ENCODE measurements around the gene PMIS2.

Gene PMIS2

GRCh38 chr19:35585848-35586247, at the start of gene PMIS2:
Gene PMIS2 (plus strand): TSS chr19:35586173. CDS start chr19:35586260, 87 bp downstream.
- peak in 1 of 2 donors; percentile 16 for DNase-seq (ENCODE audit: low read depth in 2 of 2)

DNA sequence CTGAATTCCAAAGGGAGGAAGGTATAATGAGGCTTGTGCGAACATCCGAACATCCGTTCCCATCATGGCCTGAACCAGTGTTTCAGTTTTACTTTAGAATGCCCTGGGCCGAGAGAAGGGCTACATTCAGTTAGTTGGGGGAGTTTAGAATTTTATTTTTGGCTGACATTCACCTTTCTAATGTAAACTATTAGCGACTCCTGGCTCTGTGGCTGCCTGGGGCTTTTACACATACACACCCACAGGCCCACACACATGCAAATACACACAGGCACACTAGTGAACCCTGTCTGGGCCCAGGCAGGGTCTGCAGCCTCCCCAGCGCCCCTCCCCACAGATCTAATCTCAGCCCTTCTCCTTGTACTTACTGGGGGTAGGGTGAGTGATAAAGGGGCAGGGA, 46.7 kb upstream of the PMIS2 start:
- no peak for DNase-seq (ENCODE audit: low read depth in 2 of 2)

DNA sequence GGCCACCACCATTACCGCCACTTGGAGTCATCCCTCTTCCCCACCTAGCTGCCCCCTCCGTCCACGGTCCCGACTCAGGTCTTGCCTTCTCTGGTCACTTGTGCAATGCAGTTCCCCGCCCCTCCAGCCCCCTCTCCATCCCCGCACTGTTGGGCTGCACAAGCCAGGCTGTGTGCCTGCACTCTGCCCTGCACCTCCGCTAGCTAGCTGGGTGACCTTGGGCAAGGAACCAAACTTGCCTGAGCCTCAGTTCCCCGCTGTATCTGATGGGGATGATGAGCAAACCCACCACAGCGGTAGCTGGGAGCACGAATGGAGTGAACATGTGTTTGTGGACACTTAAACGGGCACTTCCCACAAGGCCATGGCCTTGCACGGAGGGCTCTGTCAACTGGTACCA, 46.1 kb upstream of the PMIS2 start:
- no peak for DNase-seq (ENCODE audit: low read depth in 2 of 2)

DNA sequence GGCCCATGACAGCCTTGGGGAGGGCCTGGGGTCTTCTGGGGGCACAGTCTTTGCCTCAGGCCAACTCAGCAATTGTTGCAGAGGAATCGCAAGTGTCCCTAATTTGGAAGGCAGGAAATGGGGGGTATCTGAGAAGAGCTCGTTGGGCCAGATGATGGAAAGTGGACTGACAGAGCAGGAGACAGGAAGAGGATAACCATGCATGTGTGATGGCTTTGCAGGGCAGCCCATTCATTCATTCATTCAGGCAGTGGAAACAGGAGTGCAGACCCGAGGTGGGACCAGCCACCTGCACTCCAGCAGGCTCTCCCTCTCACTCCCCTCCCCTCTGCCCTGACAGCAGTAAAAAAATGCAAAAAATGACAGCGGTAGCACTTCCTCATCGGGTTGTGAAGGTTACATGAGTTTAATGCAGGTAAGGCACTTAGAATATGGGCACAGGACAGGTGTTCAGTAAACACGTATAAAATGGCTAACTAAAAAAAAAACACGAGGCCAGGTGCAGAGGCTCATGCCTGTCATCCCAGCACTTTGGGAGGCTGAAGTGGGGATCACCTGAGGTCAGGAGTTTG, 45.5 kb upstream of the PMIS2 start:
- DNase-seq (ENCODE audit: low read depth in 2 of 2) = no peak

- no peak for DNase-seq (ENCODE audit: low read depth in 2 of 2)
Observed at GRCh38 chr19:35542209-35542608, 43.8 kb upstream of the PMIS2 start.

- no peak for DNase-seq (ENCODE audit: low read depth in 2 of 2)
Observed at GRCh38 chr19:35543280-35544109, 42.5 kb upstream of the PMIS2 start.

- no peak for DNase-seq (ENCODE audit: low read depth in 2 of 2)
Observed at GRCh38 chr19:35544110-35544802, 41.7 kb upstream of the PMIS2 start.

DNA sequence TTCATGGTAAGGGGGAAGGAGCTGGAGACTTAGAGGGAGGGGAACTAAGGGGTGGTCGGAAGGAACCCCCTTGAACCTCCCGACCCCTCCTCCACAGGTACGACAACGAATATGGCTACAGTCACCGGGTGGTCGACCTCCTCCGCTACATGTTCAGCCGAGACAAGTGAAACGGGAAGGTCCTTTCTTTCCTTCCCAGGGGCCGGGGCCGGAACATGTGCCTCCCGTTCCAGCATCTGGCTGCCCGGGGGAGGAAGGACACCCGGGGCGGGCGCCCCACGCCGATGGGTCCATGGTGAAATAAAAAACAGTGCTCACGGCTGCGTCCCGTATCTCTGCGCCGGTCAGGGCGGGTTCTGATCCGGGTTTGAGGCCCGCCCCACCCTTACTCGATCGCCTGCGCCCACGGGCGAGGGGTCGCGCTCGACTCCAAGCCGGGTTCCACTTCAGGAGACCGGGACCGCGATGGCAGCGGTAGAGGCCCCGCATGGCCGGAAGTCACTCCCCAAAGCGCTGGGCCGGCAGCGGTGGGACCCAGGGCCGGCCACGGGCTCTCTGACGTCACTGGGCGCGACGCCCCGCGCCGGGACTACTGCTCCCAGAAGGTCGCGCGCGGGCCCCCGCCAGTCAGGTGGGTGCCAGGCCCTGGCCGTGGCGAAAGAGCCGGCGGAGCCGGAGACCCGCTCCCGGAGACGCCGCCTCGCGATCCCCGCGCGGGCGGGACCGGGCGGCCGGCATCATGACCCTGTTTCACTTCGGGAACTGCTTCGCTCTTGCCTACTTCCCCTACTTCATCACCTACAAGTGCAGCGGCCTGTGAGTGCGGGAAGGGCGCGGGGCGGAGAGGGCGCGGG, 40.7 kb upstream of the PMIS2 start, which contains the start of gene TMEM147:
Gene TMEM147, plus strand, starts transcription at position 626 of the 854 bp plus-strand sequence. Its CDS starts 114 bp downstream, at position 740.
- DNase-seq (ENCODE audit: low read depth in 2 of 2) = peak; percentile 72 to 82

DNA sequence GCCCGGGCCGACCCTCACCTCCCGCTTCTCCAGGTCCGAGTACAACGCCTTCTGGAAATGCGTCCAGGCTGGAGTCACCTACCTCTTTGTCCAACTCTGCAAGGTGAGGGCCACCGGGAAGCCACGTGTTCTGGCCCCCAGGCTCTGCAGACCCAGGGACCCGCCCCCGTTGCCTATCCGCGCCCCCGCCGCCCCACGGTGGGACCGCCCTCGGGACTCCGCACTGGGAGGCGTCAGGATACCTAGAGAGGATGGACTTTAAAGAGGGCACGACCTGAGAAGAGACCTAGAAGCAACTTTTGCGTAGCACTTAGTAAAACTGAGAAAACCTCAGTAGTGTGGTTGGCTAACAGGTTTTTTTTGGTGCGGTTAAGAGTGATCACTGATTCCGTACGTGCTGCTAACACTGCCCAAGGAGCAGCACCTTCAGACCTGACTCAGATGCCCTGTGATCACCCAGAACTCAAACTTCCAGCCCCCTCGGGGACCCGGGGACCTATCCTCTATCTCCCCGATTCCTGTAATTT, 40.1 kb upstream of the PMIS2 start:
- peak; percentile 56 to 71 for DNase-seq (ENCODE audit: low read depth in 2 of 2)

- DNase-seq (ENCODE audit: low read depth in 2 of 2) = no peak
Observed at GRCh38 chr19:35546532-35546931, 39.4 kb upstream of the PMIS2 start.

DNA sequence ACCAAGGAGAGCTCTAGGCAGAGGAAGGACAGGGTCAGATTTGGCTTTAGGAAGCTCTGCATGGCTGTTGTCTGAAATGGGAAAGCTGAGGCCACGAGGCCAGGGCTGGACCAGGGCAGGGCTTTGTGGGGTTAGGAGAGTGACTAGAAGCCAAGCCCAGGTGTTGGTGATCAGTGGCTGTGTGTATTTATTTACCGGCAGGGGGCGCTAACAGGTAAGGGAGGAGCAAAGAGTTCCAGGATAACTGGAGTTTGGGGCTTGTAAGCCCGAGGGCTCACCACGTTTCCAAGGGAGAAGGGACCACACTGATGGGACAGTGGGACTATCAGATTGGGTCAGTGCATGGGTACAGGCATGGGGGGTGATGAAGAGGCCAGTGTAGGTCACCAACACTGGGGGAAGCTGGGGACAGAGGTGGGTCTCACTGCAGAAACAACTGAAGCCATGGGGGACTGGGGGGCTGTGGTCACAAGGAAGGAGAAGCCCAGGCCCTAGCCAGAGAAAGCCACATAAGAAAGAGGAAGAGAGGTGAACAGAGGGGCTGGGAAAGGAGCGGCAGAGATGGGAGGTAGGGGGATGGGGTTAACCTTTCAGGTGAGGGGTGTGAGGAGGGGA, 36.7 kb upstream of the PMIS2 start:
- peak; percentile 31 to 35 for DNase-seq (ENCODE audit: low read depth in 2 of 2)

DNA sequence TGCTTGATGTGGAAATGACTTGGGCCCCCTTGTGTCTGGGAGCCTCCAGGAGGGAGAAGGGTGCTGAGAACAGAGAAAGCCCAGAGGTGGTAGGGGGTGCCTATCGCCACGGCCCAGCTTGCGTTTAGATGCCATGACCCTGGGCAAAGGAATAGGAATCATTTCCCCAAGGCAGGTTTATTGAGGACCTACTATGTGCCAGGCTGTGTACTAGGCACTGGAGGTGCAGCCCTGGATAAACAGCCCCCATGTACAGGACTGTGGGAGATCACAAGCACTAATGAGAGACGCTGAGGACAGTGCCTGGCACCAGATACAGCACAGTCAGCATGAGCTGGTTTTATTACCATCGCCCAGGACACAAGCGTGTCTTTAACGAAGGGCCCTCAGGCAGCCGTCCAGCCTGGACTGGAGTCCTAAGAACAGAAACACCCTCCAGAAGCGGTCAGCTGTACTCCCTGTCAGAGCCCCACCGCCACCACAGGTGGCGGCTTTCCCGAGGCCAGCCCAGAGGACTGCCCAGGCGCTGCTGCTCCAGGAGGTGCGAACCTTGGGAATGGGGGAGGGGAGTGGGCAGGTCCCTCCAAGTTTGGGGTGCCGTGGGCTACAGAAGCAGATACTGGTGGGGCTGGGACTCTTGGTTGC, 36.0 kb upstream of the PMIS2 start:
- DNase-seq (ENCODE audit: low read depth in 2 of 2) = no peak

GRCh38 chr19:35551091-35551810, 34.7 kb upstream of the PMIS2 start:
- DNase-seq (ENCODE audit: low read depth in 2 of 2) = no peak

- no peak for DNase-seq (ENCODE audit: low read depth in 2 of 2)
Observed at GRCh38 chr19:35552534-35553384, 33.2 kb upstream of the PMIS2 start.

- DNase-seq (ENCODE audit: low read depth in 2 of 2) = no peak
Observed at GRCh38 chr19:35553385-35554000, 32.5 kb upstream of the PMIS2 start.

GRCh38 chr19:35554076-35554475, 31.9 kb upstream of the PMIS2 start:
- no peak for DNase-seq (ENCODE audit: low read depth in 2 of 2)

- no peak for DNase-seq (ENCODE audit: low read depth in 2 of 2)
Observed at GRCh38 chr19:35555301-35556005, 30.5 kb upstream of the PMIS2 start.

Data from stimulated activated CD4-positive, alpha-beta T cell treated with anti-CD3 and anti-CD28 coated beads, Interleukin-15, amount 100 ng/mL, for 48 hours (primary cell).